NCI-H187 (cell line): ENCODE data around the gene CACNA1A.
"Not testable (repeated sequence)": the region's sequence is repeated elsewhere in the genome, so short reads cannot be mapped to it uniquely, and the experiment has no call there.

ENCODE experiments used
- DNase-seq, 2 experiments: peaks; one replicate each; lab custom pipeline; 2025; lab: John Stamatoyannopoulos, UW

The CACNA1A gene

DNA sequence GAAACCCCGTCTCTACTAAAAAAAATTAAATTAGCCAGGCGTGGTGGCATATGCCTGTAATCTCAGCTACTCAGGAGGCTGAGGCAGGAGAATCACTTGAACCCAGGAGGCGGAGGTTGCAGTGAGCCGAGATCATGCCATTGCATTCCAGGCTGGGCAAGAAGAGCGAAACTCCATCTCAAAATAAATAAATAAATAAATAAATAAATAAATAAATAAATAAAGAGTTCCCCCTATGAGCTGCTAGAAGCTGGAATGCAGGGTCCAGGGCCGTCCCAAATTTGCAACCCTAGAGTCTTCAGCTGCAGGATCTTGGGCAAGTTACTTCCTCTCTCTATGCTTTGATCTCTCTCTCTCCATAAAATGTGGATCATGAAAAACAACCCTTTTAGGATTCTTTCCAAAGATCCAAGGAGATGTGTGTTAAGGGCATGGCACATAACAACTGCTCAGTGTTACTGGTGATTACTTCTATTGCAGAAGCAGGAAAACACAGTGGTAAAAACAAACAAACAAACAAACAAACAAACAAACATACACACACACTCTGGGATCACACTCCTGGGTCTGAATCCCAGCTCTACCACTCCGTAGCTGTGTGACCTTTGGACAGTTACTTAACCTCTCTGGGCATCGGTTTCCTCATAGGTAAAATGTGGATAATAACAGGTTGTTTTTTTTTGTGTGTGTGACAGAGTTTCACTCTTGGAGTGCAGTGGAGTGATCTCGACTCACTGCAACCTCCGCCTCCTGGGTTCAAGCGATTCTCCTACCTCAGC is 78.8 kb downstream of the CACNA1A start:
- no peak for DNase-seq

DNA sequence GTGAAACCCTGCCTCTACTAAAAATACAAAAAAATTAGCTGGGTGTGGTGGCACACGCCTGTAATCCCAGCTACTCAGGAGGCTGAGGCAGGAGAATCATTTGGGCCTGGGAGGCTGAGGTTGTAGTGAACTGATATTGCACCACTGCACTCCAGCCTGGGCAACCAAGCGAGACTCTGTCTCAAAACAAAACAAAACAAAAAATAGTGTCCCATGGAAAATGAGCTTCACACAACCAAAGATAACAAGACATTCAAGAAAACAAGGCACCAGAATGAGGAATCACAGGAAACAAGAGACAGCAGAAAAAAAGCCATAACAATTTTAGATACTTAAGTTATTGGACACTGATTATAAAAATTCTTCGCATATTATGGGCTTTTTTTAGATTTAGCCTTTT is 80.4 kb downstream of the CACNA1A start:
- not testable (repeated sequence) for DNase-seq

DNA sequence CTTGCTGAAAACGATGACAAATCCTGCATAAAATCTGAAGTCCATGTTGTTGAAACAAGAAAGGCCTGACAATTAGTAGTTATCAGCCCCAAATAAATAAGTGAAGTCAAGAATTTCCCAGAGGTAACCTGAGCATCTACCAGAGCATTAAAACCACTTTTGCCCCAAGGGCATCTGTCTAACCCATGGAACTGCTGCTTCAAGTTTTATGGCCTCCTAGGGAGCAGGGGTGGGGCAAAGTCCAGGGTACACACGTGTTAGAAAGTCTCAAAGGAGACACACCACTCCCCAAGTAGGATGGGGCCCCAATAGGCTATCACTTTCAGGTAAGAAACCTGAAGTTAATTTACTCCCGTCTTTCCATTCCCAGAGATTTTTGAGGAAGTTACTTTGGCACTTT is 81.1 kb downstream of the CACNA1A start:
- no peak for DNase-seq

DNA sequence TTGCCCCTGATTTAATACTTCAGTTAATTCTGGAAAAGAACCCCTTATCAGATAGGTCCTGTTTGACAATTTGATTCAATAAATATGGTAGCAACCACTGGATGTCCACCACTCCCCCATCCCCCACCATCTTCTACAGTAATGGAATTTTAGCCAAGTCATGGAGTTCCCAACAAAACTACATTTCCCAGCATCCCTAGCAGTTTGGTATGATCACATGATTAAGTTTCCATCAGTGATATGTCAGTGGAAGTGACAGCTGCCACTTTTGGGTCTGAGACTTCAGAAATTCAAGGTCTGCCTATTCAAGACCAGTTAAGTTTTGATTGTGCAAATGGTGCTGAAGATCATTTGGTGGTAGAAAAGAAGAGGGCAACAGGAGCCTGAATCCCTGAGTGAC is 85.5 kb downstream of the CACNA1A start:
- no peak for DNase-seq

DNA sequence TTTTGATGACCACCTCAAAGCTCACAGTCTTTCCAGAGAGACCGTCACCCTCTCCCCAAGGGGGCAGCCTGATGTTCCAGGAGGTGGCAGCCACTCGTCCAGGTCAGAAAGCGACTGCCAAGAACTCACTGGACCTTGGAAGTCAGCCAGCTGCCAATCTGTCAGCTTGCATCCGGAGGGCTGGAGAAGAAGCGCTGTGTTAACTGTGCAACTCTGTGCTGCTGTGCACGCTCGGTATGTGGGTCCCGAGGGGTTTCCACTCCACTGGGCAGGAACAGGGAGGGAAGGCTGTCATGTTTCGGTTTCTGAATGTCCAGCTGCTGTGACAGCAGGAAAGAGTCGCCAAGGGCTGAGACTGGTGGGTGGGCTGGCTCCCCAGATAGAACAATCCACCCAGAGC is 89.2 kb downstream of the CACNA1A start:
- no peak for DNase-seq

DNA sequence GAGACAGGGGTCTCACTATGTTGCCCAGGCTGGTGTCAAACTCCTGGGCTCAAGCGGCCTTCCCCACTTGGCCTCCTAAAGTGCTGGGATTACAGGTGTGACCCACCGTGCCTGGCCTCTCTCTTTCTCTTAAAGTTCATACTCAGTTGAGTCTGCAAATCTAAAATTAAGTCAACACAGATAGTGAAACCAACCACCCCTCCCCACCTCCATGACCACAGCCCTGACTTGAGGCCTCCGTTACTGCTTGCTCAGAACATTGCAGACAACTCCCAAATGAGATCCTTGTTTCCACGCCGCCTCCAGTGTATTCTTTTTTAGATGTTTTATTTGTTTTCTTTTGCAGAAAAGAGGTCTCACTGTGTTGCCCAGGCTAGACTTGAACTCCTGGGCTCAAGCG is 94.4 kb downstream of the CACNA1A start:
- no peak for DNase-seq

DNA sequence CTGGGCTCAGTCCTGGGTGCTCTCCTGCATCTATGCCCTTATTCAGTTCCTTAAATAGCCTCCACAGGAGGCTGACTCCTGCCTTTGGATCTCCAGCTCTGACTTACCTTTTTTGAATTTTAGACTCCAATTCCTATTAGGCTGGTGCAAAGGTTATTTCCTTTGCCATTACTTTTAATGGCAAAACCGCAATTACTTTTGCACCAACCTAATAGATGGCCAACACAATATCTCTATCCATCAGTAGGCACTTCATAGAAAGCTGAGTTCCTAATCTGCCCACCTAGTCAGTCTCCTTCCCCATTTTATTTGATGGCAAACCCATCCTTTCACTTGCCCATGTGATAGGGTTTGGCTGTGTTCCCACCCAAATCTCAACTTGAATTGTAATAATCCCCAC is 95.3 kb downstream of the CACNA1A start:
- no peak for DNase-seq

DNA sequence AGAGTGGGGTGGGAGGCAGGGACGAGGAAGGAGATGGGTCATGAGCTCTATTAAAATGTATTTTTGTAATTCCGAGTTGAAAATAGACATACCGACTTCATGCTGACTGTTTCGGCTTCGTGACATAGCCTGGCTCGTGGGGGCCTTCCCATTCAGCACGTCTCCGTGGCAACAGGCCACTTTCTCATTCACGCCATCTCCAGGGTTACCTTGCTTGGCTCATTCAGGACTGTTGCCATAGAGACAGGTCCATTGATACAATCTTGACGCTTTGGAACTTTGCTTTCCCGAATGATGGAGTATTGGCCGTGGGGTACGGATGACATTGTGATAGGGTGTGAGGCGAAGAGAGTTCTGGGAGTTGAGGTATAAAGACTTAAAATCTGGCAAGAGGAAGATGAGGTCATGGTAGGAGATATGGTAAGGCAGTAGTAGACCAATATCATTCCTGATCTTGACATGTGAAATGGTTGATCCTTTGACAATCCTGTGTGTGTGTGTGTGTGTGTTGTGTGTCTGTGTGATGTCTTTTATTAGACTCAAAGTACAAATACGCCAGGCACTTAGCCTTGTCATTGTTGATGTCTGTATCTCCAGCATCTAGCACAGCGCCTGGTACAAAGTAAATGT is 97.3 kb downstream of the CACNA1A start:
- DNase-seq, result no peak

DNA sequence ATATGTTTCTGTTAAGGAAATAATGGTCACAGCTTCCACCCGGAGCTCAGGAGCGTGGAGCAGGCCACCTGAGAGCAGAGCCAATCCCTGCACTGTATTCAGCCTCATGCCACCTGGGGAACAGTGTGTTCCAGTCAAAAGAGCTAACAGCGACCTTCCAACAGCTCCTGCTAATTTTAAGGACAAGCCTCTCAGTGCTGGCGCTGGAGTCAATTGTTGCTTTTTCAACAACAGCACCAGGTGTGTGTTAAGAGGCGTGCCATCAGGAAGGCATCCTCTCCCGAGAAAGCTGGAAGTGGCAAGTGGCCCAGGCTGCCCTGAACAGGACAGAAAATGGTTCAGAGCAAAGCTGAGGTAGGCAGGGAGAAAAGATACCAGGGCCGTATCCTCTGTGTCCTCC is 102.0 kb downstream of the CACNA1A start:
- no peak for DNase-seq

DNA sequence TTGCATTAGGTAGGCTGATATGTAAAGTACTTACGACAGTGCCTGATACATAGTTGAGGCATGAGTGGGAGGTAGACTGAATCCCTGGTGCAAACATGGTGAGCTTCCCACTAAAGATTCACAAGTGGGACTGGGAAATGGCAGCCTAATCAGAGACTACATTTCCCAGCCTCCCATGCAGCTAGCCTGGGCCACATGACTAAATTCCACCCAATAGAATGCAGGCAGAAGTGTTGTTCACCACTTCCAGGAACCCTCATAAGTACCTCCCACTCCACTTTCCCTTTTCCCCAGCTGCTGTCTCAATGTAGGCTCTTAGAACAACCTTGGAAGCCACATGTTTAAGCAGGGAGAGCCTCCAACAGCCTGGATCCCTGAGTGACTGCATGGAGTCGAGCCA is 104.9 kb downstream of the CACNA1A start:
- DNase-seq, result no peak

DNA sequence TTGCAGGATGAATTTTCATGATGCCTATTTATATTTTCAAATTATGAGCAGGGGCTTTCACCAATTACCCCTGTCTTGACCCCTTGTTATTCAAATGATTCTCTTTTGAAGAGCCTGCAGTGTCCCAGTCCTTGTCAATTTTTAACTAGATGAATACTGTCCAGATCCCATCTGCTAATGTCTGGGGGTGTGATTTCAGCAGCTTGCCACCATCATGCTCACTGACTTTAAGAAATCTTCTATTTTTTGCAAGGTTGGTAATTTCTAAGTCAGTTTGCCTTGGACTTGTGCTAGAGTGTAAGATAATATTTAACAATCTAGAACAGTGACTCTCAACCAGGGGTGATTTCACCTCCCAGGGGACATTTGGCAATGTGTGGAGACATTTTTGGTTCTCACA is 106.0 kb downstream of the CACNA1A start:
- no peak for DNase-seq

DNA sequence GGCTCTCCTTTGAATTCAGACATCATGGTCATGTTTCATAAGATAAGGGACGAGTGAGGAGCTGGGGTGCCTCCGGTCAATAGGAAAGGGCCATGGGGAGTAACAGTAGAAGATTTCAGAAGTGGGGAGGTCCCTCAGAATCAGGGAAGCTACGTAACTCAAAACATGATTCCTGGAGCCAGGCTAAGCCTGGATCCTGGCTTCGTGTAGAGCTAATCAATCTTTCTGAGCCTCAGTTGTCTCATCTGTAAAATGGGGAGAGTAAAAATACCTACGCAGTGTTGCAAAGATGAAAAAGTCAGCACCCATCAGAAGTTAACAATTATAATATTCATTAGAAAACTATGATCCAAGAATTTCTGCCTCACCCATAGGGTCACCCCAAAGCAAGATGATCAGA is 106.5 kb downstream of the CACNA1A start:
- no peak for DNase-seq

DNA sequence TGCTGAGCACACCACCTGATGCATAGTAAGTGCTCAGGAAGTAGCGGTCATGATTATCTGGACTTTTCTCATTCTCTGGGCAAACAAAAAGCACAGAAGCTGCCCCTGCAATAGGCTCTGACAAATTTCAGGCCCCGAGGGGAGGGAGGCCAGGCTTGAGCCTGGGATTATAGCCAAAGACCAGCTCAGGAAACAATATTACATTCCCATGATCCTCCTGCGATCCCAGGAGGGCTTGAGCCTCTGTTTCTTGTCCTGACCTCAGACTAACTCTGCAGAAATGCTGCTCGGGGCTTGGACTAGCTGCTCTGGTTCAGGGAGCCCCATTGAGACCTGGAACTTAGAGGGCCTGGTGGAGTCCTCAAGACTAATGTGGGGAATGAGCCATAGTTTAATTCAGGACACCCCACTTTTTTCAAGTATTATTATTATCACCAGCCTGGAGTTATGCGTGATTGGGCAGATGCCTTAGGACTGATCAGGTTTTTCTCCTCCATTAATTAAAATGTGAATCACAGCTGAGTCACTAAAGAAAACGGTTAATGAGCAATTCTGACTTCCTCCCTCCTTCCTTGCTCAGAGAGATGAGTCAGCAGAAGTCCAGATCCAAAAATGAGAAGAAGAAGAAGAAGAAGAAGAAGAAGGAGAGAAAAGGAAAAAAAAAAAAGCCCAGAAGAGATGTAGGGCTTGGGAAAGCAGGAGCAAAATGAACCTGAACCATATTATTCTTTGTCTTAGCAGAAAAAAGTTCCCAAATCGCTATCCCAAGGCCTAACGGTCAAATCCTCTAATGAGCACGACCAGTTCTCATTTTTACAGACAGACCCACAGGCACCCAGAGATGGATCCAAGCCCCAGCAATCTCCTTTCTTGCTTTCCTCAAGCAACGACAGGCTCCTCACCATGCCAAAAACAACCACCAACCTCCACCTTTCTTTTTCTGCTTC is 107.2 kb downstream of the CACNA1A start:
- no peak for DNase-seq

DNA sequence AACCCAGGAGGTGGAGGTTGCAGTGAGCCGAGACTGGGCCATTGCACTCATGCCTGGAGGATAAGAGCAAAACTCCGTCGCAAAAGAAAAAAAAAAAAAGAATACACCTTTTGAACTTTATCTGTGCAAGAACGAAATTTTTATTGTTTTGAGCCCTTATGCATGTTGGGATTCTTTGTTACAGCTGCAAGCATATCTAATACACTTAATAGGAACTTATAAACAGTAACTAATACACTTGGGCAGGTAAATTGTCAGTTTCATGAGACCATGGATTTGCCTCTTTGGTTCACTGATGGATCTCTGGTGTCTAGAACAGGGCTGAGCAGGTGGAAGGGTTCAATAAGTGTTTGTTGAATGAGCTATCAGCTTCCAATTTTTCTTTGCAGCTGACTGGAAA is 108.1 kb downstream of the CACNA1A start:
- no peak for DNase-seq

DNA sequence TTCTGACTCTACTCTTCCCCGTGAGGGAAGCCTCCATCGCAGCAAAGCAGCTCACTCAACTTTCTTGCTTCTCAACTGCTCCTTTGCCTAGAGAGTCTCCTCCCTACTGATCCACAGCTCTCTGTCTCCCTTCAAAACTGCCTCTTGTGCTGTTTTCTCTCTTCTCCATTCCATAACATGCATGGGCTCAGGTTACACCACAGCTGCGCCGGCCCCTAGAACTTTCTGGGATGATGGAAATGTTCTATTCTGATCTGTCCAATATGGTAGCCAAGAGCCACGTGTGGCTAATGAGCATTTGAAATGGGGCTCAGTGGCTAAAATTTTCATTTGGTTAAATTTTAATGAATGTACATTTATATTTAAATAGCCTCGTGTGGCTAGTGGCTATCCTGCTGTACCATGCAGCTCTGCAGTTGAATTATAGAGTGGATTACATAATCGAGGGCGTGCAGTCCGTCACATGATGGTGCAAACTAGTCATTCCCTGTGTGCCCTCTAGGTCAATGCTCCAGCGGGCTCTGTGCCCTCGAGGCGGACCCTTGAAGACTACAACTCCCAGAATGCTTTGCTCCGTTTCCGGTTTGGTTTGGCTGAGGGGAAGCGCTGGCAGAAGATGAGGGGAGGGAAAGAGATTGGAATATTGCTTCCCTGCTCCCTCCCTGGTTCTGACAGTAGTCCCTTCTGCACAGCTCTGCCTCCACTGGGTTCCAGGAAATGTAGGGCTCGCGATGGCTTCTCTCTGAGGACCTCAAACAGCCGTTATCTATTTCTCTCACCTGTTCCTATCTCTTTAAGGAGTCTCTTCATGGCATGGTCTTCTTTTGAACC is 109.8 kb downstream of the CACNA1A start:
- DNase-seq, result no peak

DNA sequence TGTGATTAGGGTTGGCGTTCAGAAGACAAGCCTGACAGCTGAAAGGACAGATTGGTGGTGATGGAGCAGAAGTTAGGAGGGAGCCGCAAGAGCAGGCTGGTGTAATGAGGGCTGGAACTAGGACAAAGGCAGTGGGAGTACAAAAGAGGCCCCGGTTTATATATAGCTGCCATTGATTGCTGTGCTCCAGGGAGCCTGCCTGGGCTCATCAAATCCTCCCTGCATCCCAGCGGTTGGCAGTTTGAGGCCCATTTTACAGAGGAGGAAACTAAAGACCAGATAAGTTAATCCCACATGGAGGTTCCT is 123.7 kb downstream of the CACNA1A start:
- no peak for DNase-seq

DNA sequence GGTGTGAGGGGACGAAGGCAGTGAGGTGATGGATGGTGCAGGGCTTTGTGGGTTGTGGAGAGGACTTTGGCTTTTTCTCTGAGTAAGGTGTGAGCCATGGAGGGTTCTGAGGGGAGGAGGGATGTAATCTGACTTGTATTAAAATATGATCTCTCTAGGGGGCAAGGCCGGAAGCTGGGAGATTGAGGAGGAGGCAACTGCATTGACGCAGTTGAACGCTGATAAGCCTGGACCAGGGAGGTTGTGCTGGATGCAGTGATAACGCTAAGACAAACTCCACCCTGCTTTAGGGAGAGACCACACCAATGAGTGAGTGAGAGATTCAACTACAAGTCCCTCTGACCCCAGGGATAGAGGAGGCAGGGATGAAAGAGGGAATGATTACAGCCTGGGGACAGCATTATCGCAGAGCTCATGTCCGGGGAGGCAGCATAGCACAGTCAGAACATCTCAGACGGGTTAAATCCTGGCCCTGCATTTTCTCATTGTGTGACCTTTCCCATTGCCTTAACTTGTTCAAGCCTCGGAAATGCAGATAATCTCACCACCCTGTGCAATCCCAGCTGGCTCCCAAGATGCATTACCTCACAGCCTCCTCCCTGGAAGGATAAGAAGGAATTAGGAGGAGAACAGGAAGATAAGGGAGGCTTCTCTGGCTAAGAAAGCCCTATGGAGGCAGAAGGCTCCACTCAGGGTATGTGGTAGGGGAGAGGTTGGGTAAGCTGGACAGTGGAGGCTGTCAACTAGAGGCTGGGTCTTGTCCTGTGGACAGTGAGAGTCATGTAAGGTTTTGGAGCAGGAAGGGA is 124.2 kb downstream of the CACNA1A start:
- DNase-seq, result no peak

DNA sequence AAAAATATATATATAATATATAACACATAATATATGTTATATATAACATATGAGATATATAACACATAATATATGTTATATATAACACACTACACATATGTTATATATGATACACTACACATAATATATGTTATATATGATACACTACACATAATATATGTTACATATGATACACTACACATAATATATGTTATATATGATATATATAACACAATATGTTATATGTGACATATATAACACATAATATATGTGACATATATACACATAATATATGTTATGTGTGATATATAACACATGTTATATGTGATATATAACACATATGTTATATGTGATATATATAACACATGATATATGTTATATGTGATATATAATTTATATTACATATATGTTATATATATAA is 129.7 kb downstream of the CACNA1A start:
- no peak for DNase-seq

DNA sequence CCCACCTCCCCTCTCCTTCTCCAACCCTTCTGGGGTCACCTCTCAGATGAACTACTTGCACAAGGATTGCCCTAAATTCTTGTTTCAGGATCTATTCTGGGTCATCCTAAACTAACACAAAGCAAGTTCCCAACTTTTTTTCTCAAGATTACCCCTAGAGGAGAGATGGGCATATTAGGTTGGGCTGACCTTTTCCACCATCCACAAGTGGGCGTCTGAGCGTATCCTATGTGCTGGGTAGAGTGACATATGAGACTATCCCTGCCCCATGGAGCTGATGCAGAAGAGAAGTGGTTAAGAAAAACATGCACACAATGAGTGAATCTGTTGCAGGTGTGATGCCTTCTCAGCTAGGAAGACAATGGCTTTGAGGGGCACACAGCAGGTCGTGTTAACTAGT is 132.7 kb downstream of the CACNA1A start:
- DNase-seq, result no peak

DNA sequence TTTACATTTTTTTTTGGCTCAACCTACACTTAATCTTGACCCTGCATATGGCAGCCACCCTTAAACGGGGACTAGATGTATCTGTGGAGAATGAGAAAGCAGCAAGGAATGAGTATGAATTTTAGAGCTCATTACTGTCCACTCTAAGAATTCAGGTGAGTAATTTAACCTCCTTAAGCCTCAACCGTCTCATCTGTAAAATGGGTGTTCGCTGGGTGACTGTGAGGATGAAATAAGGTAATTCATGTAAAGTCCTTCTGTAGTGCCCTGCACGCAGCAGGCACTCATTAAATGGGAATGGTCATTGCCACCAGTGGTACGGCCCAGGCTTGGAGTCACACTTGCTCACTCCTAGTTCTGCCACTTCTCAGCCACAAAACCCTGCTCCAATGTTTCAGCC is 135.3 kb downstream of the CACNA1A start:
- DNase-seq, result no peak

DNA sequence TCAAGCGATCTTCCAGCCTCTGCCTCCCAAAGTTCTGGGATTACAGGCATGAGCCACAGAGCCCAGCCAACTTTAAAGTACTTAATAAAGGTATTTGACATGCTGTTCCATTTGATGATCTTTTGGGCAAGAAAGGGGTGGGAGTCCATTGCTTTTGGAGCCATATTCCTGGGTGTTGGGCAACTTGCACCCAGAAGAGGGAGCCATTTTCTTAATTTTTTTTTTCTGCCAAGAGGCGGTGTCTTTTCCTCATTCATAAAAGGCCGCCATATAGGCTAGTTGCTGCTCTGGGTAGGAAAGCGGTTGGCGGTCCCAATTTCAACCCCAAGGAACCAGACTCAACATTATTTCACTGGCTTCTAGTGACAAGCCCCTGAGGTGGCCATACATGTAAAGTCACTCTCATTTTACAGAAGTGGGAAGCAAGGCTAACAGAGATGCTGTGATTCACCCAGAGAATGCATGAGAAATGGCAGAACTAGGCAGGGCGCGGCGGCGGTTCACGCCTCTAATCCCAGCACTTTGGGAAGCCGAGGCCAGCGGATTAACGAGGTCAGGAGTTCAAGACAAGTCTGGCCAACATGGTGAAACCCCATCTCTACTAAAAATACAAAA is 139.6 kb downstream of the CACNA1A start:
- no peak for DNase-seq
